KMS-11 (cell line): ENCODE measurements around the gene CSTB.

ENCODE experiments used
- H2AFZ ChIP-seq: fragments of 200-600 bp; sonication (generic); 2 replicates; pipeline ENCODE4 v1.6.1; 2016; ENCODE audit warnings: antibody characterized with exemption, mixed run types, low read depth
- H3K27ac ChIP-seq: fragments of 200-600 bp; sonication (generic); 2 replicates; pipeline ENCODE4 v1.6.1; 2016; ENCODE audit warnings: mild to moderate bottlenecking, mixed run types
- H3K27me3 ChIP-seq: fragments of 200-600 bp; sonication (generic); 2 replicates; pipeline ENCODE4 v1.6.1; 2017; ENCODE audit warnings: mild to moderate bottlenecking, low read depth, mixed run types, moderate library complexity; ENCODE audit not compliant: insufficient read depth
- H3K36me3 ChIP-seq: fragments of 200-600 bp; sonication (generic); 2 replicates; pipeline ENCODE4 v1.6.1; 2017; ENCODE audit warnings: mild to moderate bottlenecking, mixed run types; ENCODE audit not compliant: insufficient read depth
- H3K4me1 ChIP-seq: fragments of 200-600 bp; sonication (generic); 2 replicates; pipeline ENCODE4 v1.6.1; 2016; ENCODE audit warnings: mild to moderate bottlenecking, low read depth, mixed run types; ENCODE audit not compliant: poor library complexity, severe bottlenecking
- H3K4me2 ChIP-seq: fragments of 200-600 bp; sonication (generic); 2 replicates; pipeline ENCODE4 v1.7.0; 2016; ENCODE audit warnings: mild to moderate bottlenecking, mixed run types
- H3K4me3 ChIP-seq: fragments of 200-600 bp; sonication (generic); IDR thresholded peaks from 2 replicates; pipeline ENCODE4 v1.6.1; 2017; ENCODE audit warnings: low read depth, low read length, mixed read lengths; ENCODE audit not compliant: insufficient read depth
- H3K79me2 ChIP-seq: fragments of 200-600 bp; sonication (generic); 2 replicates; pipeline ENCODE4 v1.6.1; 2016; ENCODE audit warnings: low read depth, mixed run types; ENCODE audit not compliant: insufficient read depth
- H3K9ac ChIP-seq: fragments of 200-600 bp; sonication (generic); 2 replicates; pipeline ENCODE4 v1.6.1; 2016; ENCODE audit warnings: mild to moderate bottlenecking, mixed run types
- H4K20me1 ChIP-seq: fragments of 200-600 bp; sonication (generic); 2 replicates; pipeline ENCODE4 v1.6.1; 2016; ENCODE audit warnings: mild to moderate bottlenecking, mixed run types; ENCODE audit not compliant: insufficient read depth
- TF ChIP-seq, protein P1 (sequence below): fragments of 200-600 bp; sonication (generic); conservative IDR thresholded peaks from 2 replicates; pipeline ENCODE4 v1.6.1; 2017; ENCODE audit warnings: low read depth, mild to moderate bottlenecking, antibody characterized with exemption, low read length, moderate library complexity, mixed read lengths

Gene CSTB

GRCh38 chr21:43800124-43800523 lies 24.0 kb upstream of the CSTB start:
- TF ChIP-seq, protein P1, sequence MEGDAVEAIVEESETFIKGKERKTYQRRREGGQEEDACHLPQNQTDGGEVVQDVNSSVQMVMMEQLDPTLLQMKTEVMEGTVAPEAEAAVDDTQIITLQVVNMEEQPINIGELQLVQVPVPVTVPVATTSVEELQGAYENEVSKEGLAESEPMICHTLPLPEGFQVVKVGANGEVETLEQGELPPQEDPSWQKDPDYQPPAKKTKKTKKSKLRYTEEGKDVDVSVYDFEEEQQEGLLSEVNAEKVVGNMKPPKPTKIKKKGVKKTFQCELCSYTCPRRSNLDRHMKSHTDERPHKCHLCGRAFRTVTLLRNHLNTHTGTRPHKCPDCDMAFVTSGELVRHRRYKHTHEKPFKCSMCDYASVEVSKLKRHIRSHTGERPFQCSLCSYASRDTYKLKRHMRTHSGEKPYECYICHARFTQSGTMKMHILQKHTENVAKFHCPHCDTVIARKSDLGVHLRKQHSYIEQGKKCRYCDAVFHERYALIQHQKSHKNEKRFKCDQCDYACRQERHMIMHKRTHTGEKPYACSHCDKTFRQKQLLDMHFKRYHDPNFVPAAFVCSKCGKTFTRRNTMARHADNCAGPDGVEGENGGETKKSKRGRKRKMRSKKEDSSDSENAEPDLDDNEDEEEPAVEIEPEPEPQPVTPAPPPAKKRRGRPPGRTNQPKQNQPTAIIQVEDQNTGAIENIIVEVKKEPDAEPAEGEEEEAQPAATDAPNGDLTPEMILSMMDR: no peak
- Histone ChIP-seq H3K36me3 (peaks cover 40% of the 10 kb centered on the region; the same call in 1 of the 2 replicates), H3K4me3 (no peak overlapping the region), H3K79me2 (no peaks in the 10 kb centered on the region; the same call in 1 of the 2 replicates), H3K27me3 (no peaks in the 10 kb centered on the region), H3K27ac (no peak overlapping the region), H4K20me1 (no peaks in the 10 kb centered on the region), H3K4me1 (peaks cover 7% of the 10 kb centered on the region), H2AFZ (no peak overlapping the region), H3K9ac (no peak overlapping the region), H3K4me2 (no peak overlapping the region)

DNA sequence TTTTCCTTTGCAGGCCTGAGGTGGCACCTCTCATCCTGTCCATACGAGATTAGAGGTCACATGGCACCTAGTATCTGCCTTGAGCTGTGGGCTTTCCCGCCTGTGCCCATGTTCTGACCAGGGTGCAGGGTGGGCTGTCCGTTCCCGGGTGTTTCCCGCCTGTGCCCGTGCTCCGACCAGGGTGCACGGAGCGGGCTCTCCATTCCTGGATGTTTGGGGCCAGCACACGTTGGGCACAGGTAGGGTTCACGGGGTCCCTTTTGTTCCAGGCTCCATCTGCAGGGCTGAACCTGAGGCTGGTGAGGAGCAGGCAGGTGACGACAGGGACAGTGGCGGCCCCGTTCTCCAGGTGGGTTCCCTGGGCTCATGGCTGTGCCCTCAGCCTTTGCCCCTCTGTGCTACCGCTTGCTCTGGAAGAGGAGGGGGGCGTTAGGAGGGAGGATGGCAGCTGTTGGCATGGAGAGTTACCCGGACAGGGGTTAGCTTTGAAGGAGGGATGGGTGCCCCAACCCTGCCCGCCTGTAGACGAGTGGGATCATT lies 23.3 kb upstream of the CSTB start:
- Histone ChIP-seq H4K20me1 (no peaks in the 10 kb centered on the region), H2AFZ (no peak overlapping the region), H3K36me3 (peaks cover 41% of the 10 kb centered on the region; the same call in 1 of the 2 replicates)

DNA sequence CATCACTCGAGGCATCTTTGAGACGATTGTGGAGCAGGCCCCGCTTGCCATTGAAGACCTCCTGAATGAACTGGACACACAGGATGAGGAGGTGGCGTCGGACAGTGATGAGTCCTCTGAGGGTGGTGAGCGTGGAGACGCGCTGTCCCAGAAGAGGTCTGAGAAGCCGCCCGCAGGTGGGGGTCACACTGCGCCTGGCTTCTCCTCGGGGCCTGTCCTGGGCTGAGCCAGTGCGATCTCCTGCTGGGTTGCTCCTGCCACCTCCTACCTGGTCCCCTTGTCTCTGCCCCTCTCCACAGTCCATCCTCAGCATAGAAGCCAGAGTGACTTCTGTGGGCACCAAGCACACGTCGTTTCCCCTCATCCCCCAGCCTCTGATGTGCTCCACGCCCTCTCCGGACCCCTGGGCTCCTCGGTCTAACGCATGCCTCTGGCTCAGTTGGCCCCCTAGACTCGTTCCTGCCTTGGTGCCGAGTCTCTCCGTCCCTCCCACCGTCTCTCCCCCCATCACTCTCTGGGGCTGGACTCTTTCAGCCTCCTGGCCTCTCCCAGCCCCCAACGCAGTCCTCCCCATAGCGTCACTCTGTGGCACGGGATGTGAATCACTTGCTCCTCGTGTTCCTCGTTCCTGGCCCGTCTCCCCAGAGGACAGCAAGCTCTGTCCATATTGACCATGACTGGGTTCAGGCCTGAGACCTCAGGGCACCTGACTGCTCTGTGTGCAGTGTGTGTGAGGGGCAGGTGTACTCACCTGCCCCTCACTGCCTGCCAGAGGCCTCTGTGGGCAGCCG lies 22.0 kb upstream of the CSTB start:
- Histone ChIP-seq H3K4me1 (no peaks in the 10 kb centered on the region), H2AFZ (no peak overlapping the region), H4K20me1 (no peaks in the 10 kb centered on the region), H3K27ac (no peak overlapping the region), H3K9ac (no peak overlapping the region), H3K36me3 (peaks cover 45% of the 10 kb centered on the region; the same call in 1 of the 2 replicates), H3K4me2 (no peak overlapping the region), H3K4me3 (no peak overlapping the region), H3K27me3 (no peaks in the 10 kb centered on the region), H3K79me2 (peaks cover 14% of the 10 kb centered on the region; the same call in 1 of the 2 replicates)
- TF ChIP-seq, protein P1: no peak

More for the DNA sequence above, 23.3 kb upstream of the CSTB start:
- TF ChIP-seq, protein P1: no peak
- Histone ChIP-seq H3K4me2 (no peak overlapping the region), H3K79me2 (peaks cover 3% of the 10 kb centered on the region; the same call in 1 of the 2 replicates), H3K9ac (no peak overlapping the region), H3K4me3 (no peak overlapping the region), H3K4me1 (no peaks in the 10 kb centered on the region), H3K27me3 (no peaks in the 10 kb centered on the region), H3K27ac (no peak overlapping the region)

GRCh38 chr21:43797415-43797814 lies 21.3 kb upstream of the CSTB start:
- H3K9ac ChIP-seq: no peak overlapping the region
- TF ChIP-seq, protein P1: no peak
- no peaks in the 10 kb centered on the region for H3K27me3 ChIP-seq
- H3K36me3 ChIP-seq: peaks cover 42% of the 10 kb centered on the region; the same call in 1 of the 2 replicates
- H3K79me2 ChIP-seq: peaks cover 20% of the 10 kb centered on the region; the same call in 1 of the 2 replicates
- no peak overlapping the region for H3K4me3 ChIP-seq
- H4K20me1 ChIP-seq: no peaks in the 10 kb centered on the region
- H3K4me1 ChIP-seq: no peaks in the 10 kb centered on the region
- no peak overlapping the region for H2AFZ ChIP-seq
- no peak overlapping the region for H3K27ac ChIP-seq
- H3K4me2 ChIP-seq: no peak overlapping the region
